K562 (cell line): ENCODE measurements around the gene KXD1. TPM values are rescaled to one million over a fixed set of nuclear protein-coding genes. Genes with fewer than 3 reads are reported as not detected.

Experiments used
- ARID1B ChIP-seq: fragments of 450-650 bp; IDR thresholded peaks from 2 replicates; pipeline ENCODE4 v1.6.1; 2016; ENCODE audit warnings: antibody characterized with exemption, mild to moderate bottlenecking, inconsistent platforms
- ATF7 ChIP-seq: fragments of 450-650 bp; IDR thresholded peaks from 2 replicates; pipeline ENCODE4 v1.7.1; 2014; ENCODE audit warnings: mild to moderate bottlenecking, moderate library complexity
- CREM ChIP-seq: IDR thresholded peaks from 2 replicates; pipeline ENCODE4 v1.6.1; 2014; ENCODE audit warnings: antibody characterized with exemption, low read depth
- CXXC5 ChIP-seq: fragments of 250-450 bp; sonication (Bioruptor Pico); IDR thresholded peaks from 2 replicates; pipeline ENCODE4 v1.8.0; 2022; ENCODE audit warnings: inconsistent platforms, mild to moderate bottlenecking, moderate library complexity
- DACH1 ChIP-seq: fragments of 450-650 bp; IDR thresholded peaks from 2 replicates; pipeline ENCODE4 v1.6.1; 2018; ENCODE audit not compliant: partially characterized antibody
- E2F1 ChIP-seq: sonication (generic); formaldehyde crosslinking; IDR thresholded peaks from 2 replicates; pipeline ENCODE4 v1.8.1; 2023; ENCODE audit warnings: mild to moderate bottlenecking, missing genetic modification reagents, moderate library complexity
- ELF1 ChIP-seq: fragments of 200-800 bp; sonication (Bioruptor generic); IDR thresholded peaks from 2 replicates; pipeline ENCODE4 v1.6.1; 2016; ENCODE audit warnings: missing genetic modification characterization, missing compliant biosample characterization
- ETV6 ChIP-seq, 3 experiments: fragments of 150-350 bp in 1 of 3; sonication (generic) in 1 of 3; formaldehyde crosslinking in 1 of 3; IDR thresholded peaks; 2 replicates each; pipeline versions ENCODE4 v1.6.1 to v1.8.0; 2014 to 2022; ENCODE audit warnings: borderline replicate concordance in 2 of 3, low read depth in 2 of 3, antibody characterized with exemption in 1 of 3, low read length in 1 of 3, mild to moderate bottlenecking in 1 of 3, missing genetic modification reagents in 1 of 3
- FOXK2 ChIP-seq, 2 experiments: fragments of 450-650 bp; IDR thresholded peaks in 1 of 2; conservative IDR thresholded peaks in 1 of 2; 2 replicates each; pipeline ENCODE4 v1.6.1; 2016; ENCODE audit warnings: low read depth in 2 of 2, mild to moderate bottlenecking in 1 of 2
- KLF6 ChIP-seq: fragments of 250-450 bp; sonication (Bioruptor Pico); IDR thresholded peaks from 2 replicates; pipeline ENCODE4 v1.4.0; 2020; ENCODE audit warnings: mild to moderate bottlenecking, moderate library complexity, borderline replicate concordance
- NBN ChIP-seq: fragments of 450-650 bp; IDR thresholded peaks from 2 replicates; pipeline ENCODE4 v1.6.1; 2016; ENCODE audit warnings: low read depth, mild to moderate bottlenecking
- PRPF4 ChIP-seq: fragments of 200-400 bp; formaldehyde crosslinking; IDR thresholded peaks from one replicate; pipeline ENCODE4 v1.6.1; 2017; ENCODE audit warnings: low read length, low read depth, mild to moderate bottlenecking; ENCODE audit not compliant: insufficient read depth, poor library complexity, severe bottlenecking
- PURB ChIP-seq: sonication (generic); formaldehyde crosslinking; IDR thresholded peaks from 2 replicates; pipeline ENCODE4 v1.9.0; 2021; ENCODE audit warnings: low read depth, mild to moderate bottlenecking, missing genetic modification reagents
- RFX7 ChIP-seq: fragments of 250-450 bp; sonication (Bioruptor Pico); IDR thresholded peaks from 2 replicates; pipeline ENCODE4 v1.5.1; 2021; ENCODE audit warnings: mild to moderate bottlenecking
- SREBF2 ChIP-seq: sonication (generic); formaldehyde crosslinking; IDR thresholded peaks from 2 replicates; pipeline ENCODE4 v1.4.0; 2020; ENCODE audit warnings: mild to moderate bottlenecking, missing genetic modification reagents
- ZNF23 ChIP-seq: fragments of 250-450 bp; sonication (Bioruptor Pico); IDR thresholded peaks from 2 replicates; pipeline ENCODE4 v1.4.0; 2020; ENCODE audit warnings: mild to moderate bottlenecking
- polyA plus RNA-seq, 8 experiments: library from polyadenylated mRNA; depleted of rRNA in 4 of 8; stranded (reverse) in 5 of 8; unstranded in 3 of 8; fragments of >200 nt; fragmentation: Nextera tagmentation in 2 of 8; fragmentation: Illumina TruSeq in 1 of 8; extraction: Ambion mirVana in 2 of 8; extraction: Trizol in 1 of 8; gene quantifications; 2 replicates each; pipeline versions ENCODE4 v1.2.1 to v1.2.3, GENCODE V29; 2011 to 2014; ENCODE audit warnings: inconsistent platforms in 1 of 8, missing spikeins in 1 of 8
- total RNA-seq, 7 experiments: library from RNA; depleted of rRNA in 6 of 7; stranded (reverse); fragments of >200 nt in 6 of 7; fragmentation: Illumina TruSeq in 2 of 7; extraction: Trizol in 2 of 7; gene quantifications; 2 replicates each; pipeline versions ENCODE4 v1.2.1 to v1.2.3, GENCODE V29; 2011 to 2021; ENCODE audit warnings: low replicate concordance in 1 of 7
- TF ChIP-seq, protein P1 (sequence below): fragments of 200-800 bp; sonication (Bioruptor generic); IDR thresholded peaks from 2 replicates; pipeline ENCODE4 v1.6.1; 2017; ENCODE audit warnings: missing genetic modification characterization, missing compliant biosample characterization
- TF ChIP-seq, protein P2 (sequence below), 2 experiments: fragments of 450-650 bp in 1 of 2; sonication (generic) in 1 of 2; formaldehyde crosslinking in 1 of 2; IDR thresholded peaks in 1 of 2; conservative IDR thresholded peaks in 1 of 2; 2 replicates each; pipeline versions ENCODE4 v1.6.1 to v1.8.1; 2016 to 2023; ENCODE audit warnings: mild to moderate bottlenecking in 2 of 2, moderate library complexity in 2 of 2, inconsistent platforms in 1 of 2, missing genetic modification reagents in 1 of 2
- TF ChIP-seq, protein P3 (sequence below): fragments of 250-450 bp; sonication (Bioruptor Pico); IDR thresholded peaks from 2 replicates; pipeline ENCODE4 v1.9.0; 2021; ENCODE audit warnings: mild to moderate bottlenecking
- TF ChIP-seq, protein P4 (sequence below): fragments of 450-650 bp; IDR thresholded peaks from 2 replicates; pipeline ENCODE4 v1.6.1; 2016; ENCODE audit warnings: borderline replicate concordance

The KXD1 gene
- total and polyA plus RNA-seq, 9 of the 15 experiments (the other 6 are each of a cell fraction or from before 2014, with no cell fraction given) = 21.9 to 210 (median 118) TPM

DNA sequence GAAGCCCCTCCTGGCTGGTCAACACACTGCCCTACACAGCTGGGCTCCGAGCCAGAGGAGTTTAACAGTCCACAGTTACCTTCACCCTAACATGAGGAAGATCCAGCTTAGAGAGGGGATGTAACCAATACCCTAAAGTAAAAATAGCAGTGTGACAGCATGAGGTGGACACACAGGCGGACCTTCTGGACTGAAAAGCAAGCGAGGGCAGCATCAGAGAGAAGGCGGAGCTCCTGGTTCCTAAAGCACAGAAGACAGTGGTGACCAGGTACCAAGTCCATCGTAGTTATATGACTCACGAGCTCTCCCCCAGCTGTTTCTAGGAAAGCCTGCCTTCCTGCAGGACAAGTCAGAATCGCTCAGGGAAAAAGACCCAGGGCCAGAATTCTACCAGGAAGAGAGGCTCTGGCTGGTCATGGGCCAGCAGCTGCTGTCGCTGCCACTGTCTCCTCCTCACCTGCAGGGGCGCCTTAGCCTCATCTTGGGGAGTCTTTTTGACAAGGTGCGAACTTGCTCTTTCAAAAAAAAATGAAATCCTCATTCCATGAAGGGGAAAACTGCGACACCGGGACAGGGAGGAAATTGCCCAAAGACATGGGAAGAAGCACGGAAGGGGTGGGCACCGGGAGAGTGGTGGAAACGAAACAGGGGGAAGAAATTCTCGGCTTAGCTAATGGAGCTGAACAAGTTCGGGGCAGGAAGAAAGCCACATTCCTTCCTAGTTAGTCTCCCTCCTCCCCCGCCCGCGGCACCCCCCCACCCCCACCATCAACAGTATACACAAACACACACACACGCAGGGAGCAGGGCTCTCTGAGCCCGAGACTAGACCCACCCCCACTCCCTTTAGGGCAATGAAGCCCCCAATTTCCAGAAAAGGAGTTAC lies 37.5 kb upstream of the KXD1 start (continued):
- TF ChIP-seq, protein P1, sequence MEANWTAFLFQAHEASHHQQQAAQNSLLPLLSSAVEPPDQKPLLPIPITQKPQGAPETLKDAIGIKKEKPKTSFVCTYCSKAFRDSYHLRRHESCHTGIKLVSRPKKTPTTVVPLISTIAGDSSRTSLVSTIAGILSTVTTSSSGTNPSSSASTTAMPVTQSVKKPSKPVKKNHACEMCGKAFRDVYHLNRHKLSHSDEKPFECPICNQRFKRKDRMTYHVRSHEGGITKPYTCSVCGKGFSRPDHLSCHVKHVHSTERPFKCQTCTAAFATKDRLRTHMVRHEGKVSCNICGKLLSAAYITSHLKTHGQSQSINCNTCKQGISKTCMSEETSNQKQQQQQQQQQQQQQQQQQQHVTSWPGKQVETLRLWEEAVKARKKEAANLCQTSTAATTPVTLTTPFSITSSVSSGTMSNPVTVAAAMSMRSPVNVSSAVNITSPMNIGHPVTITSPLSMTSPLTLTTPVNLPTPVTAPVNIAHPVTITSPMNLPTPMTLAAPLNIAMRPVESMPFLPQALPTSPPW (CRISPR knock-in tag) = peak; percentile 77; the same call in 1 of the 2 replicates
- no peak for TF ChIP-seq FOXK2 (conservative IDR thresholded peaks at IDR 0.05 in 1 of 2, IDR thresholded peaks at IDR 0.05 in 1 of 2; ENCODE audit: low read depth in 2 of 2)
- TF ChIP-seq, protein P2, sequence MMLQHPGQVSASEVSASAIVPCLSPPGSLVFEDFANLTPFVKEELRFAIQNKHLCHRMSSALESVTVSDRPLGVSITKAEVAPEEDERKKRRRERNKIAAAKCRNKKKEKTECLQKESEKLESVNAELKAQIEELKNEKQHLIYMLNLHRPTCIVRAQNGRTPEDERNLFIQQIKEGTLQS (IDR thresholded peaks at IDR 0.05) = 0 out of 2 replicates have a peak, but pooled peaks have one; percentile 31
- TF ChIP-seq, protein P2 (CRISPR knock-in tag; conservative IDR thresholded peaks at IDR 0.05) = no peak; the same call in 1 of the 2 replicates
- peak; percentile 62; the same call in 1 of the 2 replicates for TF ChIP-seq ELF1 (tag)
- TF ChIP-seq ATF7 = peak; percentile 33; the same call in 1 of the 2 replicates
- no peak for TF ChIP-seq CXXC5
- TF ChIP-seq, protein P3, sequence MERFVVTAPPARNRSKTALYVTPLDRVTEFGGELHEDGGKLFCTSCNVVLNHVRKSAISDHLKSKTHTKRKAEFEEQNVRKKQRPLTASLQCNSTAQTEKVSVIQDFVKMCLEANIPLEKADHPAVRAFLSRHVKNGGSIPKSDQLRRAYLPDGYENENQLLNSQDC (CRISPR knock-in tag) = no peak
- TF ChIP-seq ARID1B = peak; percentile 47; the same call in 1 of the 2 replicates
- no peak for TF ChIP-seq RFX7
- TF ChIP-seq PURB (CRISPR knock-in tag) = no peak
- peak; percentile 72; the same call in 1 of the 2 replicates for TF ChIP-seq NBN
- TF ChIP-seq, protein P4, sequence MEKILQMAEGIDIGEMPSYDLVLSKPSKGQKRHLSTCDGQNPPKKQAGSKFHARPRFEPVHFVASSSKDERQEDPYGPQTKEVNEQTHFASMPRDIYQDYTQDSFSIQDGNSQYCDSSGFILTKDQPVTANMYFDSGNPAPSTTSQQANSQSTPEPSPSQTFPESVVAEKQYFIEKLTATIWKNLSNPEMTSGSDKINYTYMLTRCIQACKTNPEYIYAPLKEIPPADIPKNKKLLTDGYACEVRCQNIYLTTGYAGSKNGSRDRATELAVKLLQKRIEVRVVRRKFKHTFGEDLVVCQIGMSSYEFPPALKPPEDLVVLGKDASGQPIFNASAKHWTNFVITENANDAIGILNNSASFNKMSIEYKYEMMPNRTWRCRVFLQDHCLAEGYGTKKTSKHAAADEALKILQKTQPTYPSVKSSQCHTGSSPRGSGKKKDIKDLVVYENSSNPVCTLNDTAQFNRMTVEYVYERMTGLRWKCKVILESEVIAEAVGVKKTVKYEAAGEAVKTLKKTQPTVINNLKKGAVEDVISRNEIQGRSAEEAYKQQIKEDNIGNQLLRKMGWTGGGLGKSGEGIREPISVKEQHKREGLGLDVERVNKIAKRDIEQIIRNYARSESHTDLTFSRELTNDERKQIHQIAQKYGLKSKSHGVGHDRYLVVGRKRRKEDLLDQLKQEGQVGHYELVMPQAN = peak; percentile 62
- no peak for TF ChIP-seq ZNF23
- TF ChIP-seq KLF6 (CRISPR knock-in tag) = no peak
- no peak for TF ChIP-seq SREBF2 (CRISPR knock-in tag)
- peak; percentile 8 for TF ChIP-seq DACH1
- TF ChIP-seq ETV6 (IDR thresholded peaks at IDR 0.05; ENCODE audit: borderline replicate concordance in 1 of 2, low read depth in 2 of 2, low read length in 1 of 2) = peak in 1 of 2 experiments; percentile 41; a peak in 1 of 4 replicates
- TF ChIP-seq ETV6 (CRISPR knock-in tag; IDR thresholded peaks at IDR 0.05; ENCODE audit: borderline replicate concordance) = no peak
- TF ChIP-seq CREM = peak; percentile 66
- 0 out of 2 replicates have a peak, but pooled peaks have one; percentile 29 for TF ChIP-seq E2F1 (CRISPR knock-in tag)
- no peak for TF ChIP-seq PRPF4
